B cell (primary cell): ENCODE measurements around the gene THAP4. TPM values are rescaled to one million over a fixed set of nuclear protein-coding genes. Genes with fewer than 3 reads are reported as not detected.

Source experiments
- ATAC-seq: fragments of 200-7000 bp; cut with Tn5 transposase; one replicate; pipeline ENCODE4 v1.10.0; 2021; ENCODE audit warnings: low read depth, mild to moderate bottlenecking, moderate number of reproducible peaks, moderate library complexity
- CTCF ChIA-PET: fragments of 350-600 bp; sonication (Branson Sonifier 250); formaldehyde crosslinking; loops from one replicate; lab custom pipeline; 2021; ENCODE audit warnings: antibody characterized with exemption, inconsistent platforms; lab: Charles Lee
- POLR2A ChIA-PET: fragments of 350-600 bp; sonication (Branson Sonifier 250); formaldehyde crosslinking; loops from one replicate; lab custom pipeline; 2021; ENCODE audit warnings: antibody characterized with exemption; lab: Charles Lee
- DNase-seq: peaks from one replicate; pipeline ENCODE4 v3.0.0; 2013
- H2AFZ ChIP-seq: 2 replicates; pipeline ENCODE4 v1.6.1; 2012; ENCODE audit warnings: mild to moderate bottlenecking, low read depth, low read length; ENCODE audit not compliant: insufficient read depth, poor library complexity, severe bottlenecking
- H3K27ac ChIP-seq, 2 donors: 1 replicate in 1 of 2; 2 replicates in 1 of 2; pipeline ENCODE4 v1.5.1; 2012 to 2013; ENCODE audit warnings: low read length in 2 of 2, mild to moderate bottlenecking in 2 of 2, moderate library complexity in 1 of 2
- H3K27me3 ChIP-seq, 4 experiments: fragments of 200-600 bp in 1 of 4; sonication (generic) in 1 of 4; replicated peaks in 1 of 4; 1 replicate in 2 of 4; 2 replicates in 2 of 4; pipeline versions ENCODE4 v1.6.1 to v1.7.0; 2013 to 2016; ENCODE audit warnings: low read length in 3 of 4, mild to moderate bottlenecking in 2 of 4, mixed read lengths in 1 of 4, moderate library complexity in 1 of 4; ENCODE audit not compliant: insufficient read depth in 4 of 4, control insufficient read depth in 3 of 4; ENCODE audit errors: control extremely low read depth in 1 of 4
- H3K36me3 ChIP-seq, 2 experiments: replicated peaks in 1 of 2; 1 replicate in 1 of 2; 2 replicates in 1 of 2; pipeline versions ENCODE4 v1.6.1 to v1.7.1; 2013; ENCODE audit warnings: low read length in 1 of 2; ENCODE audit not compliant: insufficient read depth in 2 of 2, control insufficient read depth in 1 of 2; ENCODE audit errors: control extremely low read depth in 1 of 2, extremely low read depth in 1 of 2
- H3K4me1 ChIP-seq, 2 donors: fragments of 200-600 bp in 1 of 2; sonication (generic) in 1 of 2; 1 replicate in 1 of 2; 2 replicates in 1 of 2; pipeline versions ENCODE4 v1.5.1 to v1.6.1; 2013 to 2017; ENCODE audit warnings: low read length in 2 of 2; ENCODE audit not compliant: control insufficient read depth in 2 of 2, insufficient read depth in 2 of 2
- H3K4me2 ChIP-seq: replicated peaks from 2 replicates; pipeline ENCODE3; 2012; ENCODE audit warnings: mild to moderate bottlenecking, low read depth, low read length; ENCODE audit not compliant: poor library complexity, severe bottlenecking
- H3K4me3 ChIP-seq, 5 experiments: fragments of 200-600 bp in 1 of 5; sonication (generic) in 1 of 5; 1 replicate in 3 of 5; 2 replicates in 2 of 5; pipeline versions ENCODE4 v1.5.1 to v1.7.0; 2011 to 2016; ENCODE audit warnings: low read length in 4 of 5, mild to moderate bottlenecking in 4 of 5, low read depth in 2 of 5, control low read depth in 1 of 5, moderate library complexity in 1 of 5; ENCODE audit not compliant: insufficient read depth in 1 of 5; ENCODE audit errors: control extremely low read depth in 1 of 5, extremely low read depth in 1 of 5
- H3K79me2 ChIP-seq: fragments of 200-600 bp; sonication (generic); one replicate; pipeline ENCODE4 v1.6.0; 2016; ENCODE audit warnings: low read length; ENCODE audit not compliant: control insufficient read depth, insufficient read depth
- H3K9ac ChIP-seq: fragments of 200-600 bp; sonication (generic); 2 replicates; pipeline ENCODE4 v1.6.1; 2017; ENCODE audit warnings: mild to moderate bottlenecking, low read length, moderate library complexity
- H3K9me3 ChIP-seq, 3 donors: one replicate each; pipeline versions ENCODE4 v1.6.1 to v1.7.1; 2013; ENCODE audit warnings: low read length in 2 of 3; ENCODE audit not compliant: control insufficient read depth in 2 of 3, insufficient read depth in 1 of 3; ENCODE audit errors: control extremely low read depth in 1 of 3
- H4K20me1 ChIP-seq: 2 replicates; pipeline ENCODE4 v1.6.0; 2012; ENCODE audit warnings: mild to moderate bottlenecking, low read length; ENCODE audit not compliant: insufficient read depth, control insufficient read depth, poor library complexity, severe bottlenecking
- H3K27ac Mint-ChIP-seq: one replicate; pipeline ENCODE4 v1.8.0; 2021; ENCODE audit warnings: mixed read lengths
- H3K27me3 Mint-ChIP-seq: one replicate; pipeline ENCODE4 v1.8.0; 2021; ENCODE audit warnings: mixed read lengths
- H3K4me1 Mint-ChIP-seq: one replicate; pipeline ENCODE4 v1.8.0; 2021; ENCODE audit warnings: mixed read lengths
- H3K4me3 Mint-ChIP-seq: one replicate; pipeline ENCODE4 v1.8.0; 2021; ENCODE audit warnings: mixed read lengths
- H3K9me3 Mint-ChIP-seq: one replicate; pipeline ENCODE4 v1.8.0; 2022; ENCODE audit warnings: mixed read lengths; ENCODE audit not compliant: insufficient read depth
- EZH2 ChIP-seq: IDR thresholded peaks from 2 replicates; pipeline ENCODE4 v1.6.1; 2012; ENCODE audit warnings: borderline replicate concordance, low read depth, mild to moderate bottlenecking, moderate library complexity, low read length; ENCODE audit not compliant: insufficient read depth, poor library complexity, severe bottlenecking
- WGBS: methylation state at CpG from one replicate; pipeline ENCODE4 v1.1.5; 2013; ENCODE audit warnings: missing lambda C conversion rate; ENCODE audit not compliant: insufficient coverage; 5-methylcytosine and 5-hydroxymethylcytosine counted together
- intact Hi-C: fragments of 100-400 bp; cut with micrococcal nuclease; formaldehyde crosslinking; loops from one replicate; pipeline ENCODE4 v1.10.0; 2022
- polyA plus RNA-seq: library from polyadenylated mRNA; depleted of rRNA; stranded (reverse); fragments of >200 nt; gene quantifications from 2 replicates; pipeline ENCODE4 v1.2.3, GENCODE V29; 2012
- total RNA-seq, 2 donors: library from RNA; stranded (reverse); fragments of 120-200 nt in 1 of 2; gene quantifications; 1 replicate in 1 of 2; 2 replicates in 1 of 2; pipeline versions ENCODE4 v1.2.3 to v1.2.4, GENCODE V29; 2013 to 2022
- TF ChIP-seq, protein P1 (sequence below): fragments of 200-600 bp; IDR thresholded peaks from one replicate; pipeline ENCODE4 v1.8.0; 2022; ENCODE audit warnings: antibody characterized with exemption, mild to moderate bottlenecking

THAP4 gene
- total and polyA plus RNA-seq, 2 donors (not counting 1 experiment from before 2014, with no cell fraction given), result 26.5 to 41.0 TPM

DNA sequence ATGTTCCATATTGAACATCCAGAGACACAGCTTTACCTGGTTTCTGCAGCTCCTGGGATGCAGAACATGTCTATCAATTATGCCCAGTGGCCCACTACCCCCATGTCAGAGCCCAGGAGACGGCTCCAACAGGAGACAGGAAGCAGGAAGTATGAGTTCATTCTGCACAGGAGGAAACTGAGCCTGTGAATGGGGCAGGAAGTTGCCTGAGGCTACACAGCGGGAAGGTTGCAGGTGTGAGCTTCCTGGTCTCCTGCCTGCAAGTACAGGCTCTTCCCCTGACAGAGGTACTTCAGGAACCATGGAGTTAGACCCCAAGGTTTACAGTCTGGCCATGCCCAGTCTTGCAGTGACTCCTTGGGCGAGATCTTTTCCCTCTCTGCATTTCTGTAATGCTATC lies 81.2 kb downstream of the THAP4 start:
- peaks cover 10% of the 10 kb centered on the region for H3K4me1 Mint-ChIP-seq
- Histone ChIP-seq H3K36me3 (no peaks in the 10 kb centered on the region), H3K9me3 (peaks cover 4 to 24% (median 10%) of the 10 kb centered on the region in 3 donors), H3K9ac (no peak overlapping the region), H3K27ac (no peak overlapping the region), H3K79me2 (no peaks in the 10 kb centered on the region), H4K20me1 (no peaks in the 10 kb centered on the region), H3K4me1 (peaks cover 0 to 11% of the 10 kb centered on the region in 2 donors), H3K4me3 (no peak overlapping the region), H2AFZ (no peak overlapping the region), H3K27me3 (peaks cover 0 to 48% (median 16%) of the 10 kb centered on the region in 4 experiments), H3K4me2 (no peak overlapping the region)
- intact Hi-C loops, result no loop called here
- 37% methylated on average over 3 of the region's 3 CpGs for WGBS
- DNase-seq (no peak), ATAC-seq (no peak)
- ChIA-PET CTCF (no interaction called here), POLR2A (no interaction called here)
- peaks cover 12% of the 10 kb centered on the region for H3K9me3 Mint-ChIP-seq
- no peak overlapping the region for H3K4me3 Mint-ChIP-seq
- H3K27me3 Mint-ChIP-seq, result peaks cover 55% of the 10 kb centered on the region
- no peak overlapping the region for H3K27ac Mint-ChIP-seq
- no peak for TF ChIP-seq EZH2
- TF ChIP-seq, protein P1, sequence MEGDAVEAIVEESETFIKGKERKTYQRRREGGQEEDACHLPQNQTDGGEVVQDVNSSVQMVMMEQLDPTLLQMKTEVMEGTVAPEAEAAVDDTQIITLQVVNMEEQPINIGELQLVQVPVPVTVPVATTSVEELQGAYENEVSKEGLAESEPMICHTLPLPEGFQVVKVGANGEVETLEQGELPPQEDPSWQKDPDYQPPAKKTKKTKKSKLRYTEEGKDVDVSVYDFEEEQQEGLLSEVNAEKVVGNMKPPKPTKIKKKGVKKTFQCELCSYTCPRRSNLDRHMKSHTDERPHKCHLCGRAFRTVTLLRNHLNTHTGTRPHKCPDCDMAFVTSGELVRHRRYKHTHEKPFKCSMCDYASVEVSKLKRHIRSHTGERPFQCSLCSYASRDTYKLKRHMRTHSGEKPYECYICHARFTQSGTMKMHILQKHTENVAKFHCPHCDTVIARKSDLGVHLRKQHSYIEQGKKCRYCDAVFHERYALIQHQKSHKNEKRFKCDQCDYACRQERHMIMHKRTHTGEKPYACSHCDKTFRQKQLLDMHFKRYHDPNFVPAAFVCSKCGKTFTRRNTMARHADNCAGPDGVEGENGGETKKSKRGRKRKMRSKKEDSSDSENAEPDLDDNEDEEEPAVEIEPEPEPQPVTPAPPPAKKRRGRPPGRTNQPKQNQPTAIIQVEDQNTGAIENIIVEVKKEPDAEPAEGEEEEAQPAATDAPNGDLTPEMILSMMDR, result no peak

DNA sequence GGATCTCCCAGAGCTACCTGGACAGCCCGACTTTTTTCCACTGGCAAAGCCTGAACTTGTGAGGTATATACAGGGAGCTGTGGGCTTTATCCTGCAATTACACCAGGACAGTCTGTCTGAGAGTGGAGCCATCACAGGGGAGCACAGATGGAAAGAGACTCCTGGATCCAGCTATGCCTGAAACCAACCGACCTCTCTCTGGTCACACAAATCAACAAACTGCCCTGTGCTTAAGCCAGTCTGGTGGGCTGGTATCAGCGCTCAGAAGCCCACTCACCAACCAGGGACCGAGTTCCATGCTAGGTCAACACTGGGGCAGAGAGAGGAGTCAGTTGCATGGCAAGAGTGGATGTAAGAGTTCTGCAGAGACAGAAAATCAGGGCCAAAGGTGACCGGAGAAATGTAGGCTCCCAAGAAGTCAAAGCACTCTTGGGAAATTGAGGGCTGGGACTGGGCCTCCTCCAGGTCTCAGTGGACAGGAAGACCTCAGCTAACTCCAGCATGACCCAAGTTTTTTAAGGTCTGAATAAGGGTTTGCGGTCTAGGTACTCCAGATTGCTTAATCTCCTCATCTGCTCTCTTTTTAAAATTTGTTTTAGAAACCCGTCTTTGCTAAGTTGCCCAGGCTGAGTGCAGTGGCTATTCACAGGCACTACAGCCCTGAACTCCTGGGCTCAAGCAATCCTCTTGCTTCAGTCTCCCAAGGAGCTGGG lies 82.2 kb downstream of the THAP4 start:
- DNase-seq (no peak), ATAC-seq (no peak)
- Histone ChIP-seq H2AFZ (no peak overlapping the region), H3K36me3 (no peaks in the 10 kb centered on the region), H4K20me1 (no peaks in the 10 kb centered on the region), H3K9ac (no peak overlapping the region), H3K79me2 (no peaks in the 10 kb centered on the region), H3K4me2 (no peak overlapping the region), H3K4me1 (peaks cover 0 to 7% of the 10 kb centered on the region in 2 donors), H3K27me3 (peaks cover 0 to 39% (median 11%) of the 10 kb centered on the region in 4 experiments), H3K27ac (no peak overlapping the region), H3K9me3 (peaks cover 4 to 24% (median 10%) of the 10 kb centered on the region in 3 donors), H3K4me3 (no peak overlapping the region)
- Mint-ChIP-seq H3K27ac (no peak overlapping the region), H3K4me3 (no peak overlapping the region), H3K9me3 (peaks cover 12% of the 10 kb centered on the region), H3K27me3 (peaks cover 47% of the 10 kb centered on the region), H3K4me1 (peaks cover 5% of the 10 kb centered on the region)
- ChIA-PET CTCF (no interaction called here), POLR2A (no interaction called here)
- WGBS, result 86% methylated on average over 4 of the region's 7 CpGs
- intact Hi-C loops, result no loop called here
- no peak for TF ChIP-seq EZH2
- TF ChIP-seq, protein P1, result no peak
